GM19099 (cell line): ENCODE data around the gene EIF3F.

Experiments used
- POLR2A ChIP-seq: IDR thresholded peaks from 3 replicates; pipeline ENCODE4 v1.6.1; 2011; ENCODE audit warnings: low read depth; ENCODE audit not compliant: insufficient read length; ENCODE audit errors: extremely low read depth

The EIF3F gene

DNA sequence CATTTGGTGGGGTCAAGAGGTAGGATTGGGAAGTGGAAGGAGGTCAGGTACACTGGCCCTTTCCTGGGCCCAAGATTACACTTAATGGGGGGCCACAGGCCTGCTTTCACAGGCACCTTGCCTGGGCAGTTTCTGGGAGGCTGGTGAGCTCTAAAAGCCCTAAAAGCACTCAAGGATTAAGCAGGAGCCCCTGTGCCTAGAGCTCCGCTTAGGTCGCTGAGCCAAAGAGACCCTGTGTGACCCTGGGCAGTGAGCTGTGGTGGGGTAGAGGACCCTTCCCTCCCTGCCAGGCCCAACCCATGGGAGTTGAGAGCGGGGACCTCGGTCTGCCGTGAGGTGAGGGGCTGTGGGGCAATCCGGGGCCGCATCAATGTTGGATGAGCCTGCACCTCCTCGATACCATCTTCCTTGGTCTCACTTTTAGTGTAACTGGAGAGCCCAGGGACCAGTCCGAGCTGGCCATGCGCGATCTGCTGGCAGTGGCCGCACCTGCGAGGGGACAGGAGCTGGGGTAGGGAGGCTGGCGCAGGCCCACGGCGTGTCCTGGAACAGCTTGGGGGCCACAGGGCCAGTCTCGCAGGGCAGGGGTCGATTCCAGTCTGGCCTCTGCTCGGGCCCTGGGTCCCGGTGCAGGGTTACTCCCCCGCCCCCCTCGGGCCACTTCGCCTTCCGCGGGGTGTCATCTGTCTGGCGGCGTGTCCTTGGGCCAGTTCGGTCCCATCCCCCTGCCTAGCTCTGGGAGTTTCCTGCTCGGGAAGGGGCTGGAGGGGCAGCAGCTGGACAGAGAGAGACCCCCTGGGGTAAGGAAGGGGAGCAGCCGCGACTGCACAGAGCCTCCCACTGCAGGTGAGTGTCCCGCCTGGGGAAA lies 44.3 kb downstream of the EIF3F start:
- no peak for TF ChIP-seq POLR2A

DNA sequence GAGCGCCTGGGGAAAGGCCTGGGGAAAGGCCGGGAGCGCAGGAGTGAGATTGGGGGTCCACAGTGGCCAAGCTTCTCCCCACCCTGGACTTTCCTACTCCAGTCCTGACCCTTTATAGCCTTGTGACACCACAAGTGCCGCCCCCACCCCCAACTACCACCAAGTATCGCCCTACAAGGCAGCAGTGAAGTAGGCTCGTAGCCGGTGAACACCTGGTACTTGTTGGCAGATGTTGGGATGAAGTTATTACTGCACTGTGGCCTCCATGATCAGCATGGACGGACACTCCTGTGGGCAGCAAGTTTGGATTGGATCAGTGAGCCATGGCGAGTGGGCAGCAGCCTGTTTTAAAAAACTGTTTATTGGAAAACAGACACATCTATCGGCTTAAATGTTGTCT lies 45.0 kb downstream of the EIF3F start:
- no peak for TF ChIP-seq POLR2A

DNA sequence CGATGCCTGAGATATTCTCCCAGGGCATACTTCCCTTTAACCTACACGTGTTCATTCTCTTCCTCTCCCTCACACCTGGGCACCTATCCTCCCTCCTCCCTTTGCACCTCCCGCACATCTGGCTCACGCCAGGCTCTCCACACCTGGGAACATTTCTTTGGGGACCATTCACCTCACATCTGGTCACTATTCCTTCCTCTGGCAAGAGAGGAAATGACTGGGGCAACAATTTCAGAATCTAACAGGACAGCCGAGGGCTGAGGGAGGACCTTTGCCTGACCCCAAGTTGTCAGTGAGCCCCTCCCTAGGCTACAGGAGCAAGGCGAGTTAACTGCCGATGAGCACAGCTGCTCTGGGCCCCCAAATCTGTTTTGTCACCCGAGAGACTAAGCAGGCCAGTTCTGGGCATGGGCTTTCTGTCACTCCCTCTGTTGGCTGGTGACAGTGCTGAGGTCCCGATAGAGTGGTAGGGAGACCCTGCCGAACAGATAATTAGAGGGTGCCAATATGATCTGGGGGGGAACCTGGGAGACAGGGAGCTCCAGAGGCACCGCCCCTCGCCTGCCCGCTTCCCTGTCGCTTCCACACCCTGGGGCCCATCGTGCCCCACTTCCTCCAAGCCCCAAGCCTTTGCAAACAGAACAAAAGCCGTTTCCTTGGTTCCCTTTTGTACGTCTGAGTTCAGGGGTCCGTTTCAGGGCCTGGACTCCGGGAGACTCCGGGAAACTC lies 45.6 kb downstream of the EIF3F start:
- TF ChIP-seq POLR2A = no peak

DNA sequence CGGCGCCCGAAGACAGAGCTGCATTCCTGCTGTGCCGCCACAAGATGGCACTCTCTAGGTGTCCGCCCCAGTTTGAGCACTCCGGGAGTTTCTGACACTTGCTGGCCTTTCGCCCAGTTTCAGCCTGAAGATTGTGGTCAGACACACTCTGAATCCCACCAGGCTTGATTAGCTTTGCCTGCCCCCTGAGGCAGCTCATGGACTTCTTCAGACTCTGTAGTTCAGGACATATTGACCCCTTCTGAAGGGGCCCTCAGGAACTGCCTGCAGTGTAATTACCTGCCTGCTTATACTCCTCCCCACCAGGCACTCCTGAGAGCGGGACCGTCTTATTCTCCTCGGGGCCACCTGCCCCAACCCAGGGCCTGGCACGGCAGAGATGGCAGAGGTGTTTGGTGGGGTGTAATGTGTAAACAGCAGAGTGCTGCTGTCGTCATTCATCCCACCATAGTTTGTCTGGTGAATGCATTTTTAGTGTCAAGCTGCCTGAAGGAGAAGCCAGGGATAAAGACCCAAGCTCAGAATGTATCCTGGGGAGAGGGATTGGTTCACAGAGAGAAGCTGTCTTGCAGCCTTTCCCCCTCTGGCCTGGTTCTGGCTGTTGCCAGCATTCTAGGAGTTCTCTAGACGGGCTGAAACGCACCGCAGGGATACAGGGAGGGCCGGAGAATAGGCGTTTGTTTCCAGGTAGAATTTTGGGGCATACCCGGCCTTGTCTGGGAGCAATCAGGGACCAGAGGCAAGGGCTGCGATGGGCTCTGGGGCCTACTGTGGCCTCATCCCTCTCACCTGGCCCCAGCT lies 46.4 kb downstream of the EIF3F start:
- no peak for TF ChIP-seq POLR2A

DNA sequence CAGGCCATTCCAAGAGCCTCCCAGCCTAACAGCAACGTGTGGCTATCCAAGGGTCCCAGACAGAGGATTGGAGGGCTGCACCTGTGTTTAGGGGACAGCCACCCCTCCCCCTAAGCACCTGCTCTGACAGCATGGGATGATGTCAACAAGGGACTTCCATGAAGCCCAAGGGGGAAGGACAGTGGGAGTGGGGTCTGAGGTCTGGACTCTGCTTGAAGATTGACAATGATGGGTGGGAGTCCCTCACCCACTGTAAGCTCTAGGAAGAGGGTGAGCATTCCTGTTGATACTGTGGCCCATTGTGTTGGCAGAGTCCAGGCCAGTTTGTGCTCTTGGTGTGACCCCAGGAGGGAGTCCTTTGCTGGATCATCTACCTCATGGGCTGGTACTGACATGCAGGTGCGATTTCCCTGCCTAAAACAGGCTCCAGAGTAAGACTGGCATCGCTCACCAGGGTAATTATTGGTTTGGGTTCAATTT lies 47.0 kb downstream of the EIF3F start:
- no peak for TF ChIP-seq POLR2A

DNA sequence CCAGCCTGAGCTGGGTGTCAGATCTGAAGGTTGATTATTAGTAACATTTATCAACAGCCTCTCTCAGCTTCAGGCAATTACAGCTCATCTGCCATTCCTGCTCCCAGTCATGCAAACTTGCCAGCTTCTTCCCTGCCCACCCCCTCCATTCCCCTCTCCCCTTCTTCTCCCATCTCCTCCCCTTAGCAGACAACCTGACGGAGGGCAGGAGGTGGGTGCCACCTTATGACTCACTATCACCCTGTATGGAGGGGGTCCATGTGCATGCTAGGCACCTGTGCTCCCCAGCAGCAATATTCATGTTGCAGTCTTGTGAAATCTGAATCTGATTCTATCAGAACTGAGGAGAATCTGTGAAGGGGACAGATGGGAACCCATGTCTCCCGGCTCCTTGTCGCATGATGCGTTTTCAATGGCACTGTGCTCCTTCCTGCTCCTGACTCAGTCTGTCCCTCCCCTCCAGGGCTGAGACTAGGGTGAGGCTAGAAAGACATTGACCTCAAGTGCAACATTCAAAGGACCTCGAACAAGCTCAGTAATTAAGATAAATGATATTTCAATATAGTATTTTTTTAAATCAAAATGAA lies 47.6 kb downstream of the EIF3F start:
- TF ChIP-seq POLR2A = no peak

DNA sequence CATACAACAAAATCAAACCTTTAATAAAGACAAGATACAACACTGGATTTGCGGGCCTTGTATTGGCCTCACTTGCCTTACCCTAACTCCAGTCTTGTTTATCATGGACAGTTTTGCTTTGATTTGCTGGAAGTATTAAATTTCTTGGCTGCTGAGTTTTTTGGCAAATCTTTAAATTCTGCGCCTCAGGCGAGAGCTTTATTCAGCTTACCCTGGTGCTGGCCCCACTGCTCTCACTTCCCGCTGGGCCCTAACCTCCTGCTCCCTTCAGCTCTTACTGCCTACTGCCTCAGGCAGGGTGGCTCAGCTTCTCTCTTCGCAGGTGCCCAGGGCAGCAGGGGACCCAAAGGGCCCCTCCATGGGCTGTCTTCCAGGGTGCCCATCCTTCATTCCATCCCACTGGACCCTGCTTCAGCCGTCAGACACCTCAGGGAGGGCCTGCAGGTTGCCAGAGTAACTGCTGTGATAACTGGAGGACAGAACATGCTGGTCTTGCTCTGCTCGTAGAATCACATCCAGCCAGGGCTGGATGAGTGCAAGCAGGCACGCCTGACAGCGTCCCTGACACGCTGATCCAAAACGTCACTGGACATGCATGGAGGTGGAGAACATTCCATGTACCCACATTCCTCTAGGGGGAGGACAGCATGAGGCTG lies 48.2 kb downstream of the EIF3F start:
- no peak for TF ChIP-seq POLR2A

DNA sequence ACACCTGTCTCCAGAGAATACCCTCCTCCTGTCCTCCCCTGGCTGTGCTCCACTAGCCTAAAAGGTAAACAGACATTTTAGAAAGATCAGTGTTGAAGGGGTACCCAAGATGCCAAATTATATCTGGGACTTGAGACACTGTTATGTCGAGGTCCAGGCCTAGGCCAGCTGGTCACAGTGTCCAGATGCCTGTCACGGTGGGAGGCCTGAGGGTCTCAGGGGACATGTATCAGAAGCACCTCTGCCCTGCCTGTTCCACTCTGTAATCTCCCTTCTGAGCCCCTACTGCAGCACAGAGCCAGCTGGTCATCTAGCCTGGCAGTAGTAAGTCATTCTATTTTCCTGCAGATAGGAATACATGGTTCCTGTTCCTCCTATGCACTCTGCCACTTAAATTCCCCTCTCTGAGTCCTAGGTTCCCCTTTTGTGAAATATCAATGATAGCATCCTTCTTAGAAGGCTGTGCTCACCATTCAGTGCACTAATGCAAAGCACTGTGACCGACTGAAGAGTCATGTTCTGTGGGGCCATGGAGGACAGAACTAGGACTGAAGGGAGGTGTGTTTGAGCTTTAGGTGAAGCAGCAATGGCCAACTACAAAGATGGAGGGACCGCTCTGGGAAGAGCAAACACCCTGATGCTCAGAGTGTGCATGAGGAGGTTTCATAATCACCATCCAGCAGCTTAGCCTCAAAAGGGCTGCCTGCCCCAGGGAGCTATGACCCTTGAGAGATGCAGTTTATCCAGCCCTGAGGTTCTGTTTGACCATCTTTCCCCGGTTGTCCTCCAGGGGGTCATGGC lies 49.1 kb downstream of the EIF3F start:
- TF ChIP-seq POLR2A = no peak

DNA sequence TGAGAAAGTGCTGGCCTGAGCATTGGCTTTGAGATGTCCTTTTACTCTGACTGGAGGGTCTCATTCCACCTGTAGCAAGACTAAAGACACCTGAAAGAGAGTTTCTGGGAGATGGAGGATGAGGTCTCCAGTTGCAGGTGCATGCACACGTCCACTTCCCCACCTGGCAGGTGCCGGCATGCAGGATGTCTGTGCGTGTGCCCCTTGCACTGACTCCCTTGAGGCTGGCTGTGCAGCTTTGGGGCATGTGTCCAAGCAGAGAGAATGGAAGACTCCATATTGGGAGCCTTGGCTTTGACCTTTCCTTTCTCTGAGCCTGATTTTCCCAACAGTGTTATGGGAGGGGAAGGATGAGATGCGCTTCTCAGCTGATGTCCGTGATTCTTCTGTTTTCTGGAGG lies 49.8 kb downstream of the EIF3F start:
- no peak for TF ChIP-seq POLR2A

DNA sequence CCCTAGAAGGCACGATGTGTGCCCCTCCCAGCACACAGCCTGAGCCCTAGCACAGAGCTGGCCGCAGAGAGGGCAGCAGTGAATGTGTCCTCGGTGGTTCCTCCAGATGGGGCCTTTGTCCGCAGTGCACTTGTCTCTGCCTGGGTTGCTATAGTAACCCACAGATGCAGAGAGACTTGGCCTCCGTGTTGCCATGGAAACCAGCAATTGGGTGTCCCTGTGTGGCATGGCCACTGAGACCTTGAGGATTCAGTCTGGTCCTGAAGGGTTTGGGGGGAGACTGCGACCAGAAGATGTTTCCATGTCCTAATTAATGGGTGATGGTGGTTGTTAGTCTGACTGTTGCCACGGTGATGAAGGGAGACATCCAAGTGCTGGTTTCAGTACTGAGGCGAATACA lies 51.3 kb downstream of the EIF3F start:
- no peak for TF ChIP-seq POLR2A

DNA sequence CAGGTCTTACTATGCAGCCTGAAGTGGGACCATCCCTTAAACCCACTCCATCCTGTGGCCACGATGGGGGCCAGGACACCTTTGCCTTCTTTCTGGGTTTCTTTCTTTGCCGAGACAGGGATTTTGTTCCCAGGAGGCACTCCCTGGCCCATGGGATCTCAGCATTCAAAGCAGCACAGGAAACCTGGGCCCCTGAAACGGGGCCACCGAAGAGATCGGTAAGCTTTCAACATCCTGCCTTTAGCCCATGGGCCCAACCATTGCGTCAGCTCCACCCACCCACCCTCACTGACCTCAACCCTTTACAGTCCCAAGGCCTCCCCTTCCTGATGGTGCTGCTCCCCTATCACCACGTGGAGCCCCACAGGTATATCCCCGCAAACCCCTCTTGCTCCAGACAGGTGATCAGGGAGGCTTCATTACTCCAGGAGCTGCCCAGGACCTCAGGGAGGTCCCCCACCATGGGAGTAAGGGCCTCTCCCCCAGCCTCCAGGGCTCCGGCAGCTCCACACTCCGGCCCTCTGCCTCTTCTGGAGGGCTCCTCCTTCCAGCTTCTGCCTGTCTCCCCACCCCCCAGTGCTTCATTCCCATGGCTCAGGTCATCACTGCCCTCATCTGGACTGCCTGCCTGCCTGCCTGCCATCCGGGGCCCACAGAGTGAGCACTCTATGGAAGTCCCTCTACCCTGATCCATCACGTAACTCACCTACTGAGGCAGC lies 51.8 kb downstream of the EIF3F start:
- no peak for TF ChIP-seq POLR2A

DNA sequence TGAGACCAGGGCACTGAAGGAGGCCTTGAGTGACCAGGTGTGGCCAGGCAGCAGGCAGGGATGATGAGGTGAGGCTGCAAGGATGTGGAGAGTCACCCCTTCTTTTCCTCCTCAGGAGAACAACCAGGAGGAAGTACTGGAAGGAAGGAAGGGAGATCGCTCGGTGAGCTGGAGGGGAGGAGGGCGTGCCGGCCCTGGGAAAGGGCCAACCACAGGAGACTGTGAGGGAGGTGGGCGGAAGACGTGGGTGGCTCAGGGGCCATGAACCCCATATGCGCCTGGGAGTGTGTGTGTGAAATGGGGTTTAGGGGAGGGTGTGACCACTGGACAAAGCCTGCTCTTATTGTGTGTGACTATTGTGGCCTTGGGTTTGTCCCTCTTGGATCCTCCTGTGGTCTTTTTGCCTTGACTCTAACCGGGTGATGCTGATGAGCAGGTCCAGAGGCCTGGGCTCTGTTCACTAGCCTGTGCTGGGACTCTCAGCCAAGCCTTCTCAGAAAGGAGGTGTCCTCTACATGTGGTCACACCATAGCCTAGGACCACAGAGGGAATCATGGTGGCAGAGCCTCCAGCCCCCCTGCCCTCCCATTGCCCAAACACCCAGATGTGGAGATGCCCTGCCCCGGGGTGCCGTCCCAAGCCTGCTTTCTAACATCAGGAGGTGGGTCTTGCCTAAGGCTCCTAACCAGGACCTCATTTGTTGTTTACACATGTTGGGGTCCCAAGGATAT lies 52.6 kb downstream of the EIF3F start:
- TF ChIP-seq POLR2A = no peak
